Sigmoid colon (tissue), 7 donors: ENCODE data around the gene DIAPH1. TPM values are rescaled to one million over a fixed set of nuclear protein-coding genes. Genes with fewer than 3 reads are reported as not detected.
A peak's percentile ranks its signal among the peaks of the same experiment; 100 is the strongest.

ENCODE experiments used
- DNase-seq: peaks from one replicate; pipeline ENCODE4 v3.0.0-alpha.2; 2019
- H3K27ac ChIP-seq, 4 donors: fragments of 200-600 bp; sonication (generic); one replicate each; pipeline ENCODE4 v1.5.1; 2016 to 2019; ENCODE audit warnings: mild to moderate bottlenecking in 1 of 4
- H3K27me3 ChIP-seq, 3 donors: fragments of 200-600 bp; sonication (generic); one replicate each; pipeline ENCODE4 v1.5.1; 2019; ENCODE audit warnings: mild to moderate bottlenecking in 1 of 3
- H3K36me3 ChIP-seq, 4 donors: fragments of 200-600 bp; sonication (generic); one replicate each; pipeline ENCODE4 v1.5.1; 2016 to 2019
- H3K4me1 ChIP-seq, 4 donors: fragments of 200-600 bp; sonication (generic); one replicate each; pipeline ENCODE4 v1.5.1; 2017 to 2019
- H3K4me3 ChIP-seq, 4 donors: fragments of 200-600 bp; sonication (generic); one replicate each; pipeline ENCODE4 v1.5.1; 2017 to 2019; ENCODE audit warnings: mild to moderate bottlenecking in 2 of 4, moderate library complexity in 1 of 4
- H3K9me3 ChIP-seq, 4 donors: fragments of 200-600 bp in 3 of 4; sonication (generic) in 3 of 4; one replicate each; pipeline versions ENCODE4 v1.5.1 to v1.6.1; 2013 to 2019
- EP300 ChIP-seq, 4 donors: sonication (generic); formaldehyde crosslinking; IDR thresholded peaks; one replicate each; pipeline ENCODE4 v1.6.1; 2017; ENCODE audit warnings: antibody characterized with exemption in 4 of 4
- POLR2A ChIP-seq, 2 donors: fragments of 450-650 bp; IDR thresholded peaks; one replicate each; pipeline ENCODE4 v1.6.1; 2016; ENCODE audit warnings: antibody characterized with exemption in 2 of 2, mild to moderate bottlenecking in 2 of 2, moderate library complexity in 2 of 2
- POLR2AphosphoS5 ChIP-seq, 4 donors: sonication (generic); formaldehyde crosslinking; IDR thresholded peaks; one replicate each; pipeline ENCODE4 v1.6.1; 2017; ENCODE audit warnings: antibody characterized with exemption in 4 of 4
- WGBS, 2 donors: extraction: QIAGEN DNeasy Blood & Tissue Kit; methylation state at CpG; one replicate each; pipeline ENCODE4 v1.1.7; 2013; 5-methylcytosine and 5-hydroxymethylcytosine counted together
- intact Hi-C: fragments of 100-400 bp; cut with DNase I; formaldehyde crosslinking; loops from one replicate; pipeline ENCODE4 v1.15.1; 2023
- polyA plus RNA-seq, 3 donors: library from polyadenylated mRNA; stranded (reverse); fragments of 200-250 nt; gene quantifications; one replicate each; pipeline ENCODE4 v1.2.3, GENCODE V29; 2013
- total RNA-seq, 4 donors: library from RNA; depleted of rRNA; stranded (reverse); fragments of >200 nt; gene quantifications; one replicate each; pipeline ENCODE4 v1.1.0, GENCODE V29; 2016
- TF ChIP-seq, protein P1 (sequence below), 4 experiments: fragments of 450-650 bp in 3 of 4; fragments of 200-600 bp in 1 of 4; IDR thresholded peaks; one replicate each; pipeline ENCODE4 v1.5.1; 2016 to 2019; ENCODE audit warnings: antibody characterized with exemption in 4 of 4, mild to moderate bottlenecking in 3 of 4, moderate library complexity in 2 of 4
- donor health status: healthy with polysubstance abuse.
- donor health status: Bipolar disorder and iron deficiency.
- donor health status: healthy.

The DIAPH1 gene
- total and polyA plus RNA-seq, 7 donors = 14.4 to 105 (median 26.9) TPM

DNA sequence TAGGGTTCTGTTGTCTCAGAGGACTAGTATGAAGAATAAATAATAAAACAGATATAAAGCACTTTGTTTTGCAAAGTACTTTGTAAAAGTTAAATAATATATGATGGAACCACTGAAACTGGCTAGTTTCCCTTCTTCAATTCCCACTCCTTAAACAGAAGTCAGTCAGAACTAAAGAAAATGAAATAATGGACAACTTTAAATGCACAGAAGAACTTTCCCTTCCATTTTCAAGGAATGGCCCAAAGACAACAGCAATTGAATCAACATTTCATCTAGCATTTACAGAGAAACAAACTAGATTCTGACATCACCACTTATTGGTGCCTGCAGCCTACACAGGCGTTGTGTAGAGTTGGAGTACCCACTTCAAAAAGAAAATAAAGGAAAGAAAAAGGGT, 16.2 kb downstream of the DIAPH1 start:
- H3K27me3 ChIP-seq = no peaks in the 10 kb centered on the region
- no peaks in the 10 kb centered on the region for H3K36me3 ChIP-seq
- TF ChIP-seq, protein P1, sequence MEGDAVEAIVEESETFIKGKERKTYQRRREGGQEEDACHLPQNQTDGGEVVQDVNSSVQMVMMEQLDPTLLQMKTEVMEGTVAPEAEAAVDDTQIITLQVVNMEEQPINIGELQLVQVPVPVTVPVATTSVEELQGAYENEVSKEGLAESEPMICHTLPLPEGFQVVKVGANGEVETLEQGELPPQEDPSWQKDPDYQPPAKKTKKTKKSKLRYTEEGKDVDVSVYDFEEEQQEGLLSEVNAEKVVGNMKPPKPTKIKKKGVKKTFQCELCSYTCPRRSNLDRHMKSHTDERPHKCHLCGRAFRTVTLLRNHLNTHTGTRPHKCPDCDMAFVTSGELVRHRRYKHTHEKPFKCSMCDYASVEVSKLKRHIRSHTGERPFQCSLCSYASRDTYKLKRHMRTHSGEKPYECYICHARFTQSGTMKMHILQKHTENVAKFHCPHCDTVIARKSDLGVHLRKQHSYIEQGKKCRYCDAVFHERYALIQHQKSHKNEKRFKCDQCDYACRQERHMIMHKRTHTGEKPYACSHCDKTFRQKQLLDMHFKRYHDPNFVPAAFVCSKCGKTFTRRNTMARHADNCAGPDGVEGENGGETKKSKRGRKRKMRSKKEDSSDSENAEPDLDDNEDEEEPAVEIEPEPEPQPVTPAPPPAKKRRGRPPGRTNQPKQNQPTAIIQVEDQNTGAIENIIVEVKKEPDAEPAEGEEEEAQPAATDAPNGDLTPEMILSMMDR (IDR thresholded peaks at IDR 0.05) = no peak
- no peak for TF ChIP-seq POLR2A (IDR thresholded peaks at IDR 0.05)
- no peak for TF ChIP-seq EP300 (IDR thresholded peaks at IDR 0.05)
- TF ChIP-seq POLR2AphosphoS5 (IDR thresholded peaks at IDR 0.05) = no peak
- whole genome bisulfite sequencing, 2 donors = 73 to 97% methylated on average over 1 of the region's 1 CpG
- H3K9me3 ChIP-seq = no peaks in the 10 kb centered on the region
- no peak overlapping the region for H3K27ac ChIP-seq
- peaks cover 0 to 20% (median 5%) of the 10 kb centered on the region in 4 donors for H3K4me1 ChIP-seq
- intact Hi-C loops = no loop called here
- no peak overlapping the region for H3K4me3 ChIP-seq
- DNase-seq = no peak

DNA sequence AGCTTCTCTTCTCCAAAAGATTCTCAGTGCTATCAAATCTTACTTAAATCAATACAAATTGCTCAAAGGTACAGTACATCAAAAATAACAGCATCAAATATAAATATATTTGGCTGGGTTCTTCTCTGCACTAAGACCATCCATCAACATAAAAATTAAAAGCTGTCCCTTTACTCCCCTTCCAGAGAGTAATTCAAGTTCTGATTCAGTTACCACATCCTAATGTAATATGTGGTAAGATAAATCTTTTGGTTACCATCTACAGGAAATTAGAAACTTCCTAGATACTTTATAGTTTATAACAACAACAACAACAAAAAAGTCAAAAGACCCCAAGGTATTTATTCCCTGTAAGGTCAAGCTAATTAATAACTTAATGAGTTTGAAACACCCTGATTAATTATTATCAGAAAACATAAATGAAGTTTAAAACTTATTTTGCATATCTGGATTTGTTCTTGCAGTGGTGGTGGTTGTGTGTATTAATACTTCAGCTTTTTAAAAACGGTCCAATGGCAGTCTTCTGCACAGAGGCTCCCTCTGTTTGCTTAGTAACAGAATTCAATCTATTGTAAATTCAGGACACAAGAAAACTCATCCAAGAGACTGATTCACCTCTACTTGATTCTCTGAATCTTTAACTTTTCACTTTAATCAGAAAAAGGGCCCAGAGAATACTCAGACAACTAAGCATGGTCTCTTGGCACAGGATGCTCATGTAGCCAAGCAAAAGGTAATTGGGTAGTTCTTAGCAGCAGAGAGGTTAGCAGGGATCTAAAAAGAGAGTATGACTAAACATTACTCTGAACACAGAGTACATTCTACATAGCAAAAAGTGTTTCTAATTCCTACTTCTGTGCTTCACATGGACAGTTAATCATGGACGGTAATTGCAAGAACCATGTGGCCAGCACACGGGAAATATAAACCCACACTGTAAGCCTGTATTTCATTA, 20.1 kb downstream of the DIAPH1 start:
- Histone ChIP-seq H3K36me3 (no peaks in the 10 kb centered on the region), H3K4me1 (peaks cover 0 to 11% (median 1%) of the 10 kb centered on the region in 4 donors), H3K27me3 (no peaks in the 10 kb centered on the region), H3K27ac (peak overlapping the region in 1 of 4 donors; percentile 2), H3K4me3 (no peak overlapping the region), H3K9me3 (no peaks in the 10 kb centered on the region)
- TF ChIP-seq POLR2AphosphoS5 (IDR thresholded peaks at IDR 0.05) (no peak), EP300 (IDR thresholded peaks at IDR 0.05) (no peak), POLR2A (IDR thresholded peaks at IDR 0.05) (no peak)
- TF ChIP-seq, protein P1 (IDR thresholded peaks at IDR 0.05) = no peak
- no peak for DNase-seq
- 72 to 77% methylated on average over 3 of the region's 3 CpGs for WGBS, 2 donors
- intact Hi-C loops = no loop called here

DNA sequence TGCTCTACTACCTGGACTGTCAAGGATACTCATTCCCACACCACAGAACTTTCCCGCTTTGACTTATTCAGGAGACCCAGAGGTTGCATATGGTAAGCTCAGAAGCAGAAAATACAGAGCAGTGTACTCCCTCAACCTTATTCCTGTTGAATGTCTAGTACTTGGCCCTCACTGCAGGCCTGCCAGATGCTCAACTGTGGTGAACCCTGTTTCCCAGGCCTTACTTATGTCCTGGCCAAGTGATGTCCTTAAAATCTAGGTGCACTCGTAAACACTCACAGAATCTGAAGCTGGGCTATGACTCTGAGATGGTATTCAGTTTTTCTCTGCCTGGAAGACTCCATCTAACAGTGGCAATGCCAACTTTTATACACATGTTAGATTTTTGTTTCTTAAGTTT, 21.0 kb downstream of the DIAPH1 start:
- Histone ChIP-seq H3K4me3 (no peak overlapping the region), H3K27ac (no peak overlapping the region), H3K4me1 (peaks cover 0 to 8% (median 0%) of the 10 kb centered on the region in 4 donors), H3K9me3 (no peaks in the 10 kb centered on the region), H3K36me3 (no peaks in the 10 kb centered on the region), H3K27me3 (no peaks in the 10 kb centered on the region)
- 96 to 97% methylated on average over 2 of the region's 2 CpGs for WGBS, 2 donors
- no peak for DNase-seq
- intact Hi-C loops = no loop called here
- TF ChIP-seq, protein P1 (IDR thresholded peaks at IDR 0.05) = no peak
- no peak for TF ChIP-seq POLR2AphosphoS5 (IDR thresholded peaks at IDR 0.05)
- TF ChIP-seq POLR2A (IDR thresholded peaks at IDR 0.05) = no peak
- no peak for TF ChIP-seq EP300 (IDR thresholded peaks at IDR 0.05)

DNA sequence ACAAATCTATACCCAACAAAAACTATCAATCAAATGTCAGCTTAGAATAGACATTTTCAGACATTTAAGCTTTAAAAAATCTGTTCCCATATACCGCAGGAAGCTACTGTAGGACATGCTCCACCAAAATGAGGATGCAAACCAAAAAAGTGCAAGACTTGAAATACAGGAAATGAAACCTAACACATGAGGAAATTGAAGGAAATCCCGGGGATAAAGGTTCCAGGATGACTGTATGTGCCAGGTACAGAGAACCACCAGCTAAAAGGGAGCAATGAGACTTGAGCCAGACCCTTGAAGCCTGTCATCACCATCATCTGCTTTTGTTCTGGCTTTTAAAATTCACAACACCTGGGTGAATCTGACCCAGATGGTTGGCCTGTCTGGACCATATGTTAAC, 21.4 kb downstream of the DIAPH1 start:
- Histone ChIP-seq H3K4me3 (no peak overlapping the region), H3K27ac (no peak overlapping the region), H3K9me3 (no peaks in the 10 kb centered on the region), H3K4me1 (peaks cover 0 to 8% (median 0%) of the 10 kb centered on the region in 4 donors), H3K36me3 (no peaks in the 10 kb centered on the region), H3K27me3 (no peaks in the 10 kb centered on the region)
- TF ChIP-seq POLR2AphosphoS5 (IDR thresholded peaks at IDR 0.05) (no peak), POLR2A (IDR thresholded peaks at IDR 0.05) (no peak), EP300 (IDR thresholded peaks at IDR 0.05) (no peak)
- TF ChIP-seq, protein P1 (IDR thresholded peaks at IDR 0.05) = no peak
- intact Hi-C loops = no loop called here
- WGBS, 2 donors = 56 to 63% methylated on average over 2 of the region's 2 CpGs
- DNase-seq = no peak
